RPMI8226 (cell line): ENCODE data around the gene ACP7.

Source experiments
- DNase-seq: peaks from one replicate; pipeline ENCODE4 v3.0.0-alpha.2; 2015

ACP7 gene

DNA sequence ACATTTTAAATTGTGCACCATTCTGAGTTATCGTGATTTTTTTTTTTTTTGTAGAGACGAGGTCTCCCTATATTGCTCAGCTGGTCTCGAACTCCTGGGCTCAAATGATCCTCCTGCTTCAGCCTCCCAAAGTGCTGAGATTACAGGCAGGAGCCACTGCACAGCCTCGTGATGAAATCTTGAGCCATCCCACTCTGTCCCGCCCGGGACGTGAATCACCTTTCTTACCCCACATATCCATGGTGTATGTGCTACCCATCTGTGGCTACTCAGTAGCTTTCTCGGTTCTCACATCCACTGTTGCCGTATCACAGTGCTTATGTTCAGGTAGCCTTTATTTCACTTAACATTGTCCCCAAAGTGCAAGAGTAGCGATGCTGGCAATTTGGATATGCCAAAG, 67.9 kb downstream of the ACP7 start:
- DNase-seq = no peak

DNA sequence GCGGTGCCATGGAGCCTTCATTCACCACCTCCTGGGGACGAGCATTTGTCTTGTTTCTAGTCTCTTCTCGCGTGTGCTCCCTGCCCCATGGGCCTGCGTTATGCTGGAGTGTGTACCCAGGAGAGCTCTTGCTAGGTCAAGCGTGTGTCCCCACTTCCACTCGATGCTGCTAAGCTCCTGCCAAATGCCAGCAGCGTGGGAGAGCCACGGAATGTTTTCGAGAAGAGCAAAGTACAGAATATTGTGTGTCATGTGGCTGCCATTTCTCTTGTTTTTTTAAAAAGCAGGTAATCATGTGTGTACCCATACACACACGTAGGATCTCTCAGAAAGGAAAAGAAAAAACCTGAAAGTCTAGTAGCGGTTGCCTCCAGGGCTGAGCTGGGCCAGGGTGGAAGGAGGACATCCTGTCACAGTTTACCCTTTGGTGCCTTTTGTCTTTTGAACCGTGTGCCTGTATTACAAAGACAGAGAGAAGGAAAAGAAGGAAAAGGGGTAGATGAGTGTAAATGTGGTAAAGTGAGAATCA, 70.0 kb downstream of the ACP7 start:
- DNase-seq = no peak

DNA sequence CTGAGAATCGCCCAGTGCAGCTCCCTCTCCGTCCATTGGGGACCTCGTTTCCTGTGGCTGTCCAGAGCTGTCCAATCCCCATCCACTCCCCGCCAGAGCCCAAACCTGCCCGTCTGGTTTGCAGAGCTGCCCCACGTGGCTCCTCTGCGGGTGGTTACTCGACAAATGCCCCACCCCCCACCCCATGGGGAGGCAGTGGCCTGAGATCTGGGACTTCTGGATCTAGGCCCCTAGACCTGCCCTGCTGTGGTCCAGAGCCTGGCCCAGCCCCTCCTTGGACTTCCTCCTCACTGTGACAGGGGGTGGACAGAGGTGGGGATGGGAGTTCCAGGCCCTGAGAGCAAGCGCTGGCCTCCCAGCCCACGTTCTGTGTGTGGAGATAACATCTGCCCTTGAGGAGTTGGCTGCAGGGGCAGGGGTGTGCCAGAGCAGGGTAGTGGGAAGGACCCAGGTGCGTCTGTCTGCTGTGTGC, 70.5 kb downstream of the ACP7 start:
- DNase-seq = no peak

DNA sequence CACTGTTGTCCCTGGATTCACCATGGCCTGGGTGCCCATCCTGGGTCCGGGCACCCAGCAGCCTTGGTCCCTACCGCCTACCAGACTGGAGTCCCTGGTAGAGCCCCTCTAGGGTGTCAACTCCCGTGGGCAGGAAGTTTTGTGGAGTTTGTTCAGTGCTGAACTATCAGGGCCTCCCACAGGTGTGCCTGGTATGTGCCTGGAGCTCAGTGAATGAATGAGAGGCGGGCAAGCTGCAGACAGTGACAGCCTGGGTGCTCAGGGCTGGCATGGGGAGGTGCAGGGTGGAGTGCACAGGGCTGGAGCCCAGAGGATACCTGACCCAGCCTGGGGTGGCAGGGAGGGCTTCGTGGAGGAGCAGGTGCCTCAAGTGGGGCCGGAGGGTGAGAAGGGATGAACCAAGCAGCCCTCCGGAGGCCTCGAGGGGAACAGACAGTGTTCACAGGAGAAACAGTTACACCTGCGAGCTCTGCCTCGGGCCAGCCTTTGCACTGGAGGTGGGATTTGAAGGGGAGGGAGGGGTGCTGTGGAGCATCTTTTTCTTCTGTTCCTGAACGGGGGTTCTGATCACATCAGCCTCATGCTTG, 71.0 kb downstream of the ACP7 start:
- DNase-seq = no peak

DNA sequence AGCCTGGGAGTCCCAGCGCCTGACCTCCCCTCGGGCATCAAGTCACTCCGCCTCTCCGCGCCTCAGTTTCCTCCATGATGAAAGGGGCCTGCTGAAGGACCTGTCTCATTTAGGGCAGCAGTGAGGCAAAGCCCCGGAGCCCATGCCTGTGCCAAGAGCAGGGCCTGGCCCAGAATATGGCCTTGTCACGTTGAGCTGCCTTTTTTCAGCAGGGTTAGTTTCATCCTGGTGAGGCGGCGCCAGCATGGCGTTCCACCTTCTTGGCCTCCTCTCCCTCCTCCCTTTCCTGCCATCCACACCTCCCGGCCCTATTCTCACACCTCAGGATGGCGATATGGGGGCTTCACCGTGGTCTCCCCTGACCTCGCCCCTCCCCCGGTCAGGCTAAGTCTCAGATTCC, 71.6 kb downstream of the ACP7 start:
- no peak for DNase-seq

DNA sequence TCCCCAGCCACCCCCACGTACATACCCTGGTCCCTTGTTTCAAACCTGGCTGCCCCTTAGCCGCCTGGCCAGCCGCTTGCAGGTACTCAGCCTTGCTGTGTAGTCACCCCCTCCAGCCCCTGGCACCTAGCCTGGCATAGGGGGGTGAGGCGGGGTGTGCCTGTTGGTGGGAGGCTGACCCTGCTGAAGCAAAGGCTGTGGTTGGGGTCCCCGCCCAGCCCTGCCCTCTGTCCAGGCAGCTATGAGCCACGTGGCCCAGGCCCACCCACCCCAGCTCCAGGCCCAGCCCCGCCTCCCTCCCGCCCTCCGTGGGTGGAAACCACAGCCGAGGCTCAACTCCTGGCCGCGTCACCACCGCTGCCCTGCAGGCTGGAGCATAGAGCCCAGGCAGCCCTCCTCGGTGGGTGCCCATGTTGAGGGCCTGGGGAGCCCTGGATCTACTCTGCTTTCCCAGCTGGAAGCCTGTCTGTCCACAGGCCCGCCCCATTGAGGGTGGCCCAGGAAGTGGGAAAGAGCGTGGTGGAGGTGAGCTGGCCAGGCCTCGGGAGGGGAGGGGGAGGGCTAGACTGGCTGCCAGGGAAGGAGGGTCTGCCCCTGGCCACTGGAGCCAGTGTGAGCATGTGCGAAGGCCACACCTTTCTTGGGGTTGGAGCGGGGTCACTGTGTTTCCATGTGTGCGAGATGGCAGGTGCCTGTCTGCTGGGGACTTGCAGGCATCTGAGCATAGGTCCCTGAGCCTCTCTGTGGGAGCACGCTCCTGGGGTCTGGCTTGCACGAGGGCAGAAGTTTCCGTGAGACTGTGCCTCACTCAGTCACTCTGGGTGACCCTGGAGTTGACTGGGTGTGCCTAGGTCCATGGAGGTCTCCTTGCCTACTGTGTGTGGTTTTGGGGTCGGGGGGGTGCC, 72.4 kb downstream of the ACP7 start:
- no peak for DNase-seq

DNA sequence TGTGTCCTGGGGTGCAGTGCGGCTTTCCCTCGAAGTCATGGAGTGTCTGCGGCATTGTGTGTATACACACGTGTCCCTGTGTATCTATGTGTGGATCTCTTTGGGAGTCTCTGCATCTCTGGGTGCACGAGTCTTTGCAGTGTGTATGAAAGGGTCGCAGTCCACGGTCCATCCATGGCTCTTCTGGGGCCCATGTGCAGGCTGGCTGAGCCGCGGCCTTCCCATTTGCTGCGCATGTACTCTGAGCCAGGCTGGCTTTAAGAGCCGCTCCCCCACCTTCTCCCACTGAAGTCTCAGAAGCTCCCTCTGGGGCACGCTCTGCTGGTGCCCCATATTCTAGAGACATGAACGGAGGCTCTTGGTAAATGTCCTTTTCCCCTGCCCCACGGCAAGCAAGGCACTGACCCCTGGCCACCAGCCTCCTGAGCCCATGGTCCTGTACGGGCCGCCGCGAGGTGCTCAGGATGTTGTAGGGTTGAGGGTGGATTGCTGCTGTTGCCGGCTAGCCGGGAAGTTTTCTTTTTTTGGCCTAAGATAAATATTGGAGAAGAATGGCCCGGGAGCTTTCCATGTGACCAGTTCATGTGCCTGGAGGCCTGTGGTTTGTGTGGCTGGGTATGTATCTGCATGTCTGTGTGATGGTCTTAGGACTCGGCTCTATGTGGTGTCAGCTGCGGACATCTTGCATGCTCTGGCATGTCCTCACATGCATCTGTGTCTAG, 73.3 kb downstream of the ACP7 start:
- DNase-seq = no peak

DNA sequence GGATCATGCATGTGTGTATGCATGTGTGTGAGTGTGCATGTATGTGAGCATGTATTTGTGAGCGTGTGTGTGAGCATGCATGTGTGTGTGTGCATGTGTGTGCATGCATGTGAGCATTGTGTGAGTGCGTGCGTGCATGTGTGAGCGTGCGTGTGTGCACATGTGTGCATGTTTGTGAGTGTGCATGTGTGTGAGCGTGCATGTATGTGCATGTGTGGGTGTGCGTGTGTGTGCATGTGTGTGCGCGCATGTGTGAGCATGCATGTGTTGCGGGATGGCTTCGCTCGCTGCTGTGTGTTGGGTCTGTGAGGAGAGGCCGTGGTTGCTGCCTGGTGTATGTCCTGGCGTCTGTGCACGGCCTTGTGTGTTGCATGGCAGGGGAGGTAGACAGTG, 73.8 kb downstream of the ACP7 start:
- no peak for DNase-seq

DNA sequence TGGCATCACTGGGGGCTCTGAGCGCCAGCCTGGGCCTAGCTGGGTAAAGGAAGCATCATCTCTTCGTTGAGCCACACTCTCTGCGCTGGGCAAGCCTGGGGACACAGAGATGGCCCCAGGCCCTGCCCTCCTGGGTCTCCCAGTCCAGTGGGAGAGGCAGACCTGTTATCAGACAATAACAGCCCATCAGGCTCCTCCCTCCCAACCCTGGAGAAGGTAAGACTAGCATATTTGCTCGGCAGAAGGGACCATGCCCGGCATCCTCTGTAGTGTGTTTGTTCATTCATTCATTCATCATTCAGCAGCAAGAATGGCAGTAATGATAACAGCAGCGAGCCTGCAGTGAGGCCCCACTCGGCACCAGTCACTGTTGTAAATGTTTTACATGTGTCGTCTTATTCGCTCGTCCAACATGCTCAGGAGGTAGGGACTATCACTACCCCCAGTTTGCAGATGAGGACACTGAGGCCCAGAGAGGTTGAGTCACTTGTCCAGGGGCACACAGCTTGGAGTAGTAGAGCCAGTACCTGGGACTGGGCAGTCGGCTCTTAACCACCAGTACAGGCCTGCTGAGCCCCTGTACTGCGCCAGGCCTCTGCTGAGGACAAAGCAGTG, 74.6 kb downstream of the ACP7 start:
- DNase-seq = no peak

DNA sequence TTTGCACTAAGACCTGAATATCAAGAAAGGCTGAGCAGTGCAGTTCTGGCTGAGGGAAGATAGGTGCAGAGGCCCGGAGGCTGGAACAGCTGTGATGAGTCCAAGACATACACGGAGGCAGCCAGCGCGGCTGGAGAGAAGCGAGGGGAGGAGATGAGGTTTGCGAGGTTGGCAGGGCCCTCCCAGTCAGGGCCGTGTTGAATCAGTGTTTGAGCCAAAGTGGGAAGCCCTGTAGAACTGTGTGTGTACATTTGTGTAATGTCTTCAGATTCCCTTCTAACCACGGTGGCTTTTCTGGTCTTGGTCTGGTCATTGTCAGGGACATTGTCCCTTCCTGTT, 76.3 kb downstream of the ACP7 start:
- no peak for DNase-seq
